ENCODE data around the gene ARHGAP12.
"Not testable (repeated sequence)": the region's sequence is repeated elsewhere in the genome, so short reads cannot be mapped to it uniquely, and the experiment has no call there.

The ARHGAP12 gene

DNA sequence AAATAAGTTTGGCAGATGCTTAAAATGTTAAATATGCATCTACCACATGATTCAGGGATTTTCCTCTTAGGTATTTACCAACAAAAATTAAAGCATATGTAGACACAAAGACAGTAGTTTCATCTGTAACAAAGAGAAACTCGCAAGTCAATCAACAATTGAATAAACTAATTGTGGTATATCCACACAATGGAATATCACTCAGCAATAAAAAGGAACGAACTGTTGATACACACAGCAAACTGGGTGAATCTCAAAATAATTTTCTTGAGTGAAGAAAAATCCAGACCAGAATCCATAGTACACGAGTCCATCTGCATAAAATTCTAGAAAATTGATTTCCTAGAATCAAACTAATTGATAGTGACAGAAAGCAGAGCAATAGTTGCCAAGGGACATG is 5.2 kb downstream of the ARHGAP12 start:
- no peak for DNase-seq

DNA sequence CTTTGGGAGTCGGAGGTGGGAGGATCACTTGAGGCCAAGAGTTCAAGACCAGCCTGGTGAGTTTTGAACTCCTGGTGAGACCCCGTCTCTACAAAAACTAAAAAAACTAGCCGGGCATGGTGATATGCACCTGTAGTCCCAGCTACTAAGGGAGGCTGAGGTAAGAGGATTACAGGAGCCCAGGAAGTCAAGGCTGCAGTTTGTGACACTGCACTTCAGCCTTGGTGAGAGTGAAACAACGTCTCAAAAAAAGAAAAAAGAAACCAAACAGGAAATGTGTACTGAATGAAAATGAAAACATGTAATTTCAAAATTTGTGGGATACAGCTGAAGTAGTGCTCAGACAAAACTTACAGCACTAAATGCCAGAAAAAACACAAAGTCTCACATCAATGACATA is 7.6 kb downstream of the ARHGAP12 start:
- no peak for DNase-seq

- no peak for DNase-seq
Observed at GRCh38 chr10:31920538-31920937, 8.1 kb downstream of the ARHGAP12 start.

DNA sequence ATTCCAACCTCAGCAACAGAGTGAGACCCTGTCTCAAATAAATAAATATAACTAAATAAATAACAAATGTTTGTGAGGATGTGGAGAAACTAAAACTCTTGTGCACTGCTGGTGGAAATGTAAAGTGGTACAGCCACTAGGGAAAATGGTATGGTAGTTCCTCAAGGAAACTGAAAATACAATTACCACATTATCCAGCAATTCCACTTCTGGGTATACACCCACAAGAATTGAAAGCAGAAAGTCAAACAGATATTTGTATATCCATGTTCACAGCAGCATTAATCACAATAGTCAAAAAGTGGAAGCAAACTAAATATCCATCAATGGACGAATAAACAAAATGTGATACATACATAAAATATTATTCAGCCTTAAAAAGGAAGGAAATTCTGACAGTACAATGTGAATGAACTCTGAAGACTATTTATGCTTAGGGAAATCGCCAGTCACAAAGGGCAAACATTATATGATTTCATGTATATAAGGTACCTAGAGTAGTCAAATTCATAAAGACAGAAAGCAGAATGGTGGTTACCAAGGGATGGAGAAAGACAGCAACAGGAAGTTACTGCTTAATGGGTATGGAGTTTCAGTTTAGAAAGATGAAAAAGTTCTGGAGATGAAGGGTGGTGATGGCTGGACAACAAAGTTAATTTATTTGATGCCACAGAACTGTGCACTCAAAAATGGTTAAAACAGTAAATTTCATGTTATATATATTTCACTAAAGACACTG is 9.8 kb downstream of the ARHGAP12 start:
- DNase-seq = no peak

DNA sequence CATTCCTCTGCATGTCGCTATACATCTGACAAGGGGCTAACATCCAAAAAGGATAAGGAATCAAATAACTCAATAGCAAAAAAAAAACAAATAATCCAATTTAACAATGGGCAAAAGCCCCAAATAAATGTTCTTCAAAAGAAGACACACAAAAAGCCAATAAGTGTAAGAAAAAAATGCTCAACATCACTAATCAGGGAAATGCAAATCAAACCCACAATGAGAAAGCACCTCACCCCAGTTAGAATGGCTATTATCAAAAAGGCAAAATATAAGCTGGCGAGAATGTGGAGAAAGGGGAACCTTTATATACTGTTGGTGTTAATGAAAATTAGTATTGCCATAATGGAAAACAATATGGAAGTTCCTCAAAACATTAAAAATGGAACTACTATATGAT is 14.3 kb downstream of the ARHGAP12 start:
- no peak for DNase-seq

DNA sequence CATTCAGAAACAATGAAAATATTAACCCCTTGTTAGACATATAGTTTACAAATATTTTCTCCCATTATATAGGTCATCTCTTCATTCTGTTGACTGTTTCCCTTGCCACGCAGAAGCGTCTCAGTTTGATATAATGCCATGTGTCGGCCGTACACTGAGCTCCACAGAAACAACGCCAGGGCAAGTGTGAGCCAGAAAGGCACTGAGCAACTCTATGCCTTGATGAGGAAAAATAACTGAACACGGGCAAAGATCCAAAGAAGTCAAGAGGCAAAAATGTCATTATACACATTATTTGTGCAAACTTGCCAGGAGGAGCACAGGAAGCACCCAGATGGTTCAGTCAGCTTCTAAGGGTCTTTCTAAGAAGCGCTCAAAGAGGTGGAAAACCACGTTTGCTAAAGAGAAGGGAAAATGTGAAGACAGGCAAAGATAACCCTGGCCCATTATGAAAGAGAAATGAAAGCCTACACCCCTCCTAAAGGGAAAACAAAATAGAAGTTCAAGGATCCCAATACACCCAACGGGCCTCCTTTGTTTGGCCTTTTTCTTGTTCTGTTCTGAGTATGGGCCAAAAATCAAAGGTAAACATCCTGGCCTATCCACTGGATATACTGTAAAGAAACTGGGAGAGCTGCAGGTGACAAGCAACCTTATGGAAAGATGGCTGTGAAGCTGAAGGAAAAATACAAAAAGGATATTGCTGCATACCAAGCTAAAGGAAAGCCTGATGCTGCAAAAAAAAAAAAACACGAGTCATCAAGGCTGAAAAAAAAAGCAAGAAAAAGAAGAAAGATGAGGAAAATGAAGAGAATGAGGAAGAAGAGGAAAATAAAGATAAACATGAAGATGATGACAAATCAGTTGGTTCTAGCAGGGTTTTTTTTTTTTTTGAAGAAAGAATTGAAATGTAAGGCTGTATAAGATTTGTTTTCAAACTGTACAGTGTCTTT is 15.5 kb downstream of the ARHGAP12 start:
- DNase-seq = peak; percentile 24

GRCh38 chr10:31912289-31912688 is 16.3 kb downstream of the ARHGAP12 start:
- DNase-seq = no peak

DNA sequence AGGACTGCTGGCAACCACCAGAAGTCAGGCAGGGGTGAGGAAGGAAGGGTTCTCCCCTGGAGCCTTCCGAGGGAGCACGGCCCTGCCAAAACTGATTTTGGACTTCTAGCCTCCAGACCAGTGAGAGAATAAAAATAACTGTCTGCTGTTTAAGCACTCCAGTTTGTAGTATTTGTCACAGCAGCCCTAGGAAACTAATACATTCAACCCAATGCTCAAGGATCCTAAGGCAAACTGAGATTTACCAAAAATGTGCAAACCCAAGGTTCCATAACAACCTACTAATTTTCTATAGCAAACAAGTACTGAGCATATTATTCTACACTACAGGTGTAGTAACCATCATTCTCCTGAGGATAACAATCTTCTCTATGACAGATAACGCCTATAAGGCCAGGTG is 18.6 kb downstream of the ARHGAP12 start:
- DNase-seq = no peak

- DNase-seq = no peak
Observed at GRCh38 chr10:31908157-31908556, 20.5 kb downstream of the ARHGAP12 start.

DNA sequence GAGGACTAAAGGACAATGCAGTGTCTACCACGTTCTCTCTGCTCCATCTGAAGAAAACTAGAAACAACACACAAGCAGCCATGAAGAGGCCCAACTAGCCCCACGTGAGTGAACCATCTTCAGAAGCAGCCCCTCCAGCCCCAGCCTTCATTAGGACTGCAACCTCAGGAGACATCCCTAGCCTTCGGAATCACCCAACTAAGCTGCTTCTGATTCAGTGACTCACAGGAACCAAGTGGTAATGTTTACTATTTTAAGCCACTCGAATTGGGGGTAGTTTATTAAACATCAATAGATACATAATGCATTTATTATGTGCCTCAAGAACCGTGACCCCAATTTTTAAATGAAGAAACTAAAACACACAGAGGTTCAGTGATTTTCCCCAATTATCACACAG is 22.6 kb downstream of the ARHGAP12 start:
- no peak for DNase-seq

GRCh38 chr10:31905586-31905985 is 23.0 kb downstream of the ARHGAP12 start:
- no peak for DNase-seq

DNA sequence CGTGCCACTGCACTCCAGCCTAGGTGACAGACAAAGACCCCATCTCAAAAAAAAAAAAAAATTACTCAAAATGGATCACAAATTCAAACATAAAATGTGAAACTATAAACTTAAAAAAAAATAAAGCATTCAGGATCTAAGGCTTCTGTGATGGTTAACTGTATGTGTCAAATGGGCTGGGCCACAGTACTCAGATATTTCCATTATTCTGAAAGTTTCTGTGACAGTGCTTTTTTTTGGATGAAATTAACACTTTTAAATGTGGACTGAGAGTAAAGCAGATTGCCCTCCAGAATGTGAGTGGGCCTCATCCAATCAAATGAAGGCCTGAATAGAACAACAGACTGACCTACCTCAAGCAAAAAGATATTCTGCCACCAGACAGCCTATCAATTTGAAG is 26.0 kb downstream of the ARHGAP12 start:
- no peak for DNase-seq

DNA sequence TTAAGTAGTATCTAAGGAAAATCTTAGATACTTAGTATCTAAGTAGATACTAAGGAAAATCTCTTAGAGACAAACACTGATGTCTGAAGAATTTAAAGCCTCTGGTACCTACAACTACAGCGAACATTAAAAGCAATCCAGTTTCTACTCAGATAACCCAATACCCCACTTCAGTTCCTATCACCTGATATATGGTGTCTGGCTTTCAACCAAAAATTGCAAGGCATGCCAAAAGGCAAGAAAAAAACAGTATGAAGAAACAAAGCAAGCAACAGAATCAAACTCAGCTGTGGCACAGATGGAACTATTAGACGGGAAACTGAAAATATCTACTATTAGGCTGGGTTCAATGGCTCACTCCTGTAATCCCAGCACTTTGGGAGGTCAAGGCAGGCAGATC is 31.1 kb downstream of the ARHGAP12 start:
- no peak for DNase-seq

- DNase-seq = no peak
Observed at GRCh38 chr10:31896968-31897384, 31.7 kb downstream of the ARHGAP12 start.

- DNase-seq = not testable (repeated sequence)
Observed at GRCh38 chr10:31895722-31896121, 32.9 kb downstream of the ARHGAP12 start.

GRCh38 chr10:31888442-31888841 is 40.2 kb downstream of the ARHGAP12 start:
- DNase-seq = no peak

GRCh38 chr10:31887850-31888249 is 40.8 kb downstream of the ARHGAP12 start:
- no peak for DNase-seq

DNA sequence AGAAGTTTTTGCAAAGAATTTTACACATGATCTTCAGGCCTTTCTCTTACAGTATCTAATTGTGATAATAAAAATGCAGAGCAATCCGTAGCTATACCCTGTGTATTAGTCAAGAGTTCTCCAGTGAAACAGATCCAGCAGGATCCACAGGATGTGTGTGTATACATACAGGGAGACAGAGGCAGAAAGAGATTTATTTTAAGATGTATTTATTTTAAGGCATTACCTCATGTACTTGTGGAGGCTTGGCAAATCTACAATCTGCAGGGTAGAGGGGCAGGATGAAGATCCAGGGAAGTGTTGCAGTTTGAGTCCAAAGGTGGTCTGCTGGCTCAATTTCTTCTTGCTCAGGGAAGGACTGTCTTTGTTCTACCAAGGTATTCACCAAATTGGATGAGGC is 41.7 kb downstream of the ARHGAP12 start:
- no peak for DNase-seq

- DNase-seq = no peak
Observed at GRCh38 chr10:31885971-31886370, 42.7 kb downstream of the ARHGAP12 start.

- no peak for DNase-seq
Observed at GRCh38 chr10:31884386-31884785, 44.2 kb downstream of the ARHGAP12 start.

DNA sequence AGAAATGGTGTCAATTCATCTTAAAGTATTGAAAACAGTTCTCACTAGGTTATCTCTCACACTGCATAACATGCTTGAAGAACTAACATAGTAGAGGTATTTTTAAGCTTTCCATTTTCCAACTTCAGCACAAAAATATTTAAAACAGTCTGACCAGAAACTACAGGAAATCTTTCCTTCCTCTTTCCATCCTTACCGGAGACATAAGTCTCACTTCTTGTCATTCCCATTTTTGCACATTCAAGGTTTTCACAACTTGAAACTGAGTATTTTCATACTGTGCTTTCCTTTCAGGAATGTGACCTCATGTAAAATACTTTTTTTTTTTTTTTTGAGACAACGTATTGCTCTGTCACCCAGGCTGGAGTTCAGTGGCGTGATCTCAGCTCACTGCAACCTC is 45.2 kb downstream of the ARHGAP12 start:
- no peak for DNase-seq

DNA sequence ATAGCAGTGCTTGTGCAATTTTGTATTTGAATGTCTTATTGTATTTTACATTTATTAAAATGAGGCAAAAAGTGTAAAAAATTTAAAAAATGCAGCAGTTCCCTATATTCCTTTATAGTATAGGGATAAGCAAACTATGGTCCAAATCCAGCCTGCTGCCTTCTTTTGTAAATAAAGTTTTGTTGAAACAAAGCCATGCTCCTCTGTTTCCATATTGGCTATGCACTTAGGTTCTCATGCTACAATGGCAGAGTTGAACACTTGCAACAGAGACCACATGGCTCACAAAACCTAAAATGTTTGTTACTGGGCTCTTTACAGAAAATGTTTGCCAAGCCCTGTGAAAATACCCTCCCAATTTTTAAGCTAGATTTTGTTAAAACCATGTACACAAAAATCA is 50.1 kb downstream of the ARHGAP12 start:
- DNase-seq = no peak

DNA sequence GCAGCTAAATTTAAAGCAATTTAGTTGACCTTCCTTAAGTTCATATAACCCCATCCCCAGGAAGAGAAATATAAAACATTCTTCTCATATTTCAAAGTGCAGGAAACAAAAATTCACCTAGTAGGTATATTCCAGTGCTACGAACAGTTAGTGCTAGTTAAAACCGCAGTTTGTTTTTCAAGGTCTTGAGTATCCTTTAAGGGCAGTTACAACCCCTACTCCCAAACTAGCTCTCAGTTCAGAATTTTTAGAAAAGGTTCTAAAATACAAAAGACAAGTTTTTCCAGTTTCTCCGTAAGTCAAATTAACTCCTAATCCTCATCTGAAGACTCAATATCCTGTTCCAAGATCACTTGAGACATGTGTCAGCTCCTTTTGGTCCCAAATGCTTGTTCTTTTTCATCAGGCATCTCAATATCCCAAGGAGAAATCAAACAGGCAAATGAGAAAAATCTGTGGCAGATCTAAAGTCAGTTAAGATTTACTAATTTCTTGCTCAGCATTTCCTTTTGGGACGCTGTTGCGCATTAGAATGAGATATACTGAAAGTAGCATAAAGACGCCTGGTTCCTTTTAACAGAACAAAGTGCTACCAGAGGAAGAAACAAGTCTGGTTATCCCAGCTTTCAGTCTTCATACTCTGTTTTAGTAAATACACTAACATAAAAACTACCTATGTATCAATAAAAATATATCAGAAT is 51.8 kb downstream of the ARHGAP12 start:
- no peak for DNase-seq

DNA sequence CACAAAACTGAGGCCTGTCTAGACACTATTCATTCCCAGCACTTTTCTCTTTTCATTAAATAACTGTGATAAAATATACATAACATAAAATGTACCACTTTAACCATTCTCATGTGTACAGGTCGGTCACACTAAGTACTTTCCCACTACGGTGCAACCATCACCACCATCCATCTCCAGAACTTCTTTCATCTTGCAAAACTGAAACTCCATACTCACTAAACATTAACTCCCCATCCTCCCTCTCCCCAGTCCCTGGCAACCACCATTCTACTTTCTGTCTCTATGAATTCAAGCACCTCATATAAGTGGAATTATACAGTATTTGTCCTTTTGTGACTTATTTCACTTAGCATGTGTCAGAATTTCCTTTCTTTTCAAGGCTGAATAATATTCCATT is 53.0 kb downstream of the ARHGAP12 start:
- no peak for DNase-seq
